HL-60 (cell line): Measurements from ENCODE around the gene EEF2KMT.
"Not testable (repeated sequence)": the region's sequence is repeated elsewhere in the genome, so short reads cannot be mapped to it uniquely, and the experiment has no call there.

ENCODE experiments used
- CTCF ChIP-seq: IDR thresholded peaks from one replicate; pipeline ENCODE4 v1.5.1; 2011; ENCODE audit warnings: low read length, control low read depth, inconsistent platforms; ENCODE audit not compliant: insufficient read depth
- GABPA ChIP-seq: IDR thresholded peaks from 2 replicates; pipeline ENCODE4 v1.6.1; 2012; ENCODE audit warnings: low read depth
- POLR2AphosphoS5 ChIP-seq: IDR thresholded peaks from 2 replicates; pipeline ENCODE4 v1.6.1; 2012; ENCODE audit warnings: low read depth
- REST ChIP-seq: IDR thresholded peaks from 2 replicates; pipeline ENCODE4 v1.6.1; 2012; ENCODE audit warnings: low read depth; ENCODE audit not compliant: insufficient replicate concordance

GRCh38 chr16:5096437-5097060 lies 1.0 kb downstream of the EEF2KMT start:
- TF ChIP-seq CTCF, REST, POLR2AphosphoS5, GABPA: not testable (repeated sequence)
